ENCODE data around the gene NRL. TPM values are rescaled to one million over a fixed set of nuclear protein-coding genes. Genes with fewer than 3 reads are reported as not detected.

The NRL gene
- total and polyA plus RNA-seq, 2 experiments from 2014 or later: 0.48 to 0.86 TPM

GRCh38 chr14:24077086-24077485 lies 37.7 kb downstream of the NRL start:
- Histone ChIP-seq H3K27ac (no peak overlapping the region), H3K4me3 (no peak overlapping the region), H3K27me3 (replicated peaks; ENCODE audit: insufficient read depth) (peaks cover 5% of the 10 kb centered on the region), H3K79me2 (ENCODE audit: insufficient read depth) (no peaks in the 10 kb centered on the region), H2AFZ (no peak overlapping the region), H3F3A (ENCODE audit: insufficient read depth) (no peaks in the 10 kb centered on the region), H3K9ac (no peak overlapping the region), H3K9me2 (ENCODE audit: insufficient read depth) (no peaks in the 10 kb centered on the region), H3K36me3 (ENCODE audit: low read depth) (no peaks in the 10 kb centered on the region), H3K4me1 (ENCODE audit: insufficient read depth) (no peaks in the 10 kb centered on the region), H3K9me3 (ENCODE audit: low read depth) (no peaks in the 10 kb centered on the region), H4K20me1 (ENCODE audit: insufficient read depth) (no peaks in the 10 kb centered on the region), H3K4me2 (ENCODE audit: unreplicated experiment) (no peak overlapping the region)
- no peak for DNase-seq
- in situ Hi-C loops (cut with MboI): no loop called here
- 80% methylated on average over 22 to 23 of the region's 23 CpGs for WGBS, 2 experiments (ENCODE audit: low coverage in 1 of 2, low lambda C conversion rate in 2 of 2, missing lambda C conversion rate in 2 of 2)
- TF ChIP-seq EZH2 (IDR thresholded peaks at IDR 0.05; ENCODE audit: insufficient read depth, poor library complexity, severe bottlenecking) (no peak), EZH2phosphoT487 (IDR thresholded peaks at IDR 0.05; ENCODE audit: insufficient read depth, low read depth) (no peak)

- no peak overlapping the region for H3K4me3 ChIP-seq
- no peaks in the 10 kb centered on the region for H3K79me2 ChIP-seq (ENCODE audit: insufficient read depth)
- H3K27me3 ChIP-seq (replicated peaks; ENCODE audit: insufficient read depth): peaks cover 6% of the 10 kb centered on the region
- H3K4me2 ChIP-seq (ENCODE audit: unreplicated experiment): no peak overlapping the region
- no peaks in the 10 kb centered on the region for H3K9me3 ChIP-seq (ENCODE audit: low read depth)
- H3K36me3 ChIP-seq (ENCODE audit: low read depth): no peaks in the 10 kb centered on the region
- H3K27ac ChIP-seq: no peak overlapping the region
- H3K9me2 ChIP-seq (ENCODE audit: insufficient read depth): no peaks in the 10 kb centered on the region
- H2AFZ ChIP-seq: no peak overlapping the region
- H3K4me1 ChIP-seq (ENCODE audit: insufficient read depth): no peaks in the 10 kb centered on the region
- no peak overlapping the region for H3K9ac ChIP-seq
- no peaks in the 10 kb centered on the region for H4K20me1 ChIP-seq (ENCODE audit: insufficient read depth)
- H3F3A ChIP-seq (ENCODE audit: insufficient read depth): no peaks in the 10 kb centered on the region
- TF ChIP-seq EZH2 (IDR thresholded peaks at IDR 0.05; ENCODE audit: insufficient read depth, poor library complexity, severe bottlenecking): no peak
- no peak for TF ChIP-seq EZH2phosphoT487 (IDR thresholded peaks at IDR 0.05; ENCODE audit: insufficient read depth, low read depth)
- DNase-seq: no peak
- in situ Hi-C loops (cut with MboI): no loop called here
- WGBS, 2 experiments (ENCODE audit: low coverage in 1 of 2, low lambda C conversion rate in 2 of 2, missing lambda C conversion rate in 2 of 2): 66 to 81% methylated on average over 10 of the region's 10 CpGs
These were observed 38.5 kb downstream of the NRL start for GRCh38 chr14:24076302-24076601.

- H3K36me3 ChIP-seq (ENCODE audit: low read depth): no peaks in the 10 kb centered on the region
- no peak overlapping the region for H3K4me3 ChIP-seq
- DNase-seq: no peak
- H3K9me2 ChIP-seq (ENCODE audit: insufficient read depth): no peaks in the 10 kb centered on the region
- no peak overlapping the region for H3K27ac ChIP-seq
- no peaks in the 10 kb centered on the region for H3K4me1 ChIP-seq (ENCODE audit: insufficient read depth)
- H3K79me2 ChIP-seq (ENCODE audit: insufficient read depth): no peaks in the 10 kb centered on the region
- H3K9ac ChIP-seq: no peak overlapping the region
- H3K4me2 ChIP-seq (ENCODE audit: unreplicated experiment): no peak overlapping the region
- in situ Hi-C loops (cut with MboI): no loop called here
- WGBS, 2 experiments (ENCODE audit: low coverage in 1 of 2, low lambda C conversion rate in 2 of 2, missing lambda C conversion rate in 2 of 2): 56 to 59% methylated on average over 11 of the region's 11 CpGs
- no peaks in the 10 kb centered on the region for H3K9me3 ChIP-seq (ENCODE audit: low read depth)
- H3K27me3 ChIP-seq (replicated peaks; ENCODE audit: insufficient read depth): peaks cover 6% of the 10 kb centered on the region
- no peak for TF ChIP-seq EZH2phosphoT487 (IDR thresholded peaks at IDR 0.05; ENCODE audit: insufficient read depth, low read depth)
- TF ChIP-seq EZH2 (IDR thresholded peaks at IDR 0.05; ENCODE audit: insufficient read depth, poor library complexity, severe bottlenecking): no peak
- H2AFZ ChIP-seq: no peak overlapping the region
- no peaks in the 10 kb centered on the region for H3F3A ChIP-seq (ENCODE audit: insufficient read depth)
- no peaks in the 10 kb centered on the region for H4K20me1 ChIP-seq (ENCODE audit: insufficient read depth)
These were observed 39.1 kb downstream of the NRL start for GRCh38 chr14:24075485-24076301.

- Histone ChIP-seq H3K9me2 (ENCODE audit: insufficient read depth) (no peaks in the 10 kb centered on the region), H3K27ac (no peak overlapping the region), H3F3A (ENCODE audit: insufficient read depth) (no peaks in the 10 kb centered on the region), H3K36me3 (ENCODE audit: low read depth) (no peaks in the 10 kb centered on the region), H3K4me3 (no peak overlapping the region), H3K4me1 (ENCODE audit: insufficient read depth) (no peaks in the 10 kb centered on the region), H3K4me2 (ENCODE audit: unreplicated experiment) (no peak overlapping the region), H3K79me2 (ENCODE audit: insufficient read depth) (no peaks in the 10 kb centered on the region), H3K27me3 (replicated peaks; ENCODE audit: insufficient read depth) (peaks cover 12% of the 10 kb centered on the region), H3K9me3 (ENCODE audit: low read depth) (no peaks in the 10 kb centered on the region), H4K20me1 (ENCODE audit: insufficient read depth) (no peaks in the 10 kb centered on the region), H3K9ac (no peak overlapping the region), H2AFZ (no peak overlapping the region)
- TF ChIP-seq EZH2phosphoT487 (IDR thresholded peaks at IDR 0.05; ENCODE audit: insufficient read depth, low read depth) (no peak), EZH2 (IDR thresholded peaks at IDR 0.05; ENCODE audit: insufficient read depth, poor library complexity, severe bottlenecking) (no peak)
- in situ Hi-C loops (cut with MboI): no loop called here
- DNase-seq: no peak
- WGBS, 2 experiments (ENCODE audit: low coverage in 1 of 2, low lambda C conversion rate in 2 of 2, missing lambda C conversion rate in 2 of 2): 60 to 61% methylated on average over 11 of the region's 11 CpGs
These were observed 39.9 kb downstream of the NRL start for GRCh38 chr14:24074625-24075484.
